GM19099 (cell line): ENCODE results near the gene CALML5.

Experiments
- POLR2A ChIP-seq: IDR thresholded peaks from 3 replicates; pipeline ENCODE4 v1.6.1; 2011; ENCODE audit warnings: low read depth; ENCODE audit not compliant: insufficient read length; ENCODE audit errors: extremely low read depth

CALML5 gene

DNA sequence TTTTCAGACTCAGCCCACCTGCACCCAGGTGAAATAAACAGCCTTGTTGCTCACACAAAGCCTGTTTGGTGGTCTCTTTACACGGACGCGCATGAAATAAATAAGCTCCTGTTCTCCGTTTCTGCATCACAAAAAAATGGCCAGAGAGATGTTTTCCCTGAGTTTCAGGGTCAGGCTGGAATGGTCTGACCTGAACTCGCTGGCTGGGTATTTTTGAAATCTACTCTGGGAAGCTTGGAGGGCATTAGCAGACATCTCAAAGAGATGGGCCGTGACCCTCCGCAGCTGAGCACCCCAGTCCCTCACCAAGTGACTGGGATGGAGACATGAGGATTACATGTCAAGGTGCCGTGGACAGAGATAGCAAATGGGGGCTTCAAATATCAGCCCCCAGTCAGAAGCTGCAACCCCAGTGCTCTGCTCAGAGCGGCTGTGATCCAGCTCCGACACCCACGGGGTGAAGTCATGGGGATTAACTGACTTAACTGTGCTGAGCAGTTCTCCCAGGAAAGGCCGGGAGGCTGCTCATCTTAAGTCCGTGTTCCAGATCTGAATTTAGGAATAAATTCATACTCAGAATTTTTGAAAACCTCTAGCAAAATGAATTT lies 22.3 kb downstream of the CALML5 start:
- TF ChIP-seq POLR2A, result no peak

DNA sequence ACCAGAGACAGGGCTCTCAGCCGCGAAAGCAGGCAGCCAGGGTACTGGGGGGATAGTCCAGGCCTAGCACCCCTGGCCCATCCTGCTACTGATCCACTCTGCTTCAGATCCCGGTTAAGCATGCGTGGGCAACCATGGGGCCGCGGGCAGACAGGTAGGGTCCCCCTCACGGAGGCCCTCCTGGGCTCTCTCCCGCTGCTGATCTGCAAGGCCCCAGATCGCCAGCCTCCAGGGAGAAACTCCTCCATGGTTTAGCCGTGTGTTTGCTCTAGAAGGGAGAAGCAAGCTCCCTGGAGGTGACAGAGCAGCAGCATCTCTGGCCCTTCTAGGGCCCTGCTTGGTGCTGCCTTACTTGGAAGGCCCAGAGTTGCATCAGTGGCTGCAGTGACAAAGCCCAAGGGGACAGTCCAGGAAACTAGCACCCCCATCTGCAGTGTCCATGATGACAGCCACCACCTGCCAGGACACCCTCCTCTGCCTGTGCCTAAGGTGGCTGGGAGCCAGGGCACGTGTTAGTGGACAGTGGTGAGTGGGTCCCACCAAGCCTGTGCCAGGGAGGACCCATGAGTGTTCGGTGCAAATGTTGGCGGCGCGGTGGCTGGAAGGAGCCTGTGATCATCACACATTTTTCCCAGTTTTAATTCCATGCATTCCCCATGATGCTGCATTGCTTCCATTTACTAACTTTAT lies 29.2 kb downstream of the CALML5 start:
- TF ChIP-seq POLR2A, result no peak

DNA sequence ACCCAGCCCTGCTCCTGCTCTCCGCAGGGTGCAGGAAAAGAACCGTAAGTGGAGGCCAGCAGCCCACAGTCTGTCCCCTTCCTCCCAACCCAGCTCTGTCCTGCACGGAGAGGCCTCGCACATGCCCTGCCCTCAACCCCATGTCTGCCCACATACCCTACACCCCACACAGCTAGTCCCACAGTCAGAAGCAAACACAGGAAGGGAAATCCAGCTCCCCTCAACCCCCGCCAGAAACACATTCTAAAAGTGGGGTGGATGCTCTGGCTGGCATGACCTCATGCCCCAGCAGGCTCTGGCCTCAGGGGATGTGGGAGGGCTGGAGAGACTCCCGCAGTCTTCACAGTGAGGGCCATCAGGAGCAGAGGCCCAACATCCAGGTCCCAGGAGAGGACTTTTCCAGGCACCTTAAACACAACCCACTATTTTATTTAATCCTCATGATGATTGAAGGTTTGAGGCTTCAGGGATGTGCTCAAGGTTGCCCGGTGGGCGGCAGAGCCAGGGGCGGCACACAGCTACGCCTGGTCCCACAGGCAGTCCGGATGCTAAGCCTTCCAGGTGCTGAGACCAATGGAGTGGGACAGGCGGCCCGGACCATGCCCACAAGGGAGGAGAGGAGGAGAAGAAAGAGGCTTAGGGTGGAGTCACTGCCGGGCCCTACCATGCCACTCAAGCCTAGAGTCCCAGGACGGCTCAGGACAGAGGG lies 29.9 kb downstream of the CALML5 start:
- TF ChIP-seq POLR2A, result no peak

DNA sequence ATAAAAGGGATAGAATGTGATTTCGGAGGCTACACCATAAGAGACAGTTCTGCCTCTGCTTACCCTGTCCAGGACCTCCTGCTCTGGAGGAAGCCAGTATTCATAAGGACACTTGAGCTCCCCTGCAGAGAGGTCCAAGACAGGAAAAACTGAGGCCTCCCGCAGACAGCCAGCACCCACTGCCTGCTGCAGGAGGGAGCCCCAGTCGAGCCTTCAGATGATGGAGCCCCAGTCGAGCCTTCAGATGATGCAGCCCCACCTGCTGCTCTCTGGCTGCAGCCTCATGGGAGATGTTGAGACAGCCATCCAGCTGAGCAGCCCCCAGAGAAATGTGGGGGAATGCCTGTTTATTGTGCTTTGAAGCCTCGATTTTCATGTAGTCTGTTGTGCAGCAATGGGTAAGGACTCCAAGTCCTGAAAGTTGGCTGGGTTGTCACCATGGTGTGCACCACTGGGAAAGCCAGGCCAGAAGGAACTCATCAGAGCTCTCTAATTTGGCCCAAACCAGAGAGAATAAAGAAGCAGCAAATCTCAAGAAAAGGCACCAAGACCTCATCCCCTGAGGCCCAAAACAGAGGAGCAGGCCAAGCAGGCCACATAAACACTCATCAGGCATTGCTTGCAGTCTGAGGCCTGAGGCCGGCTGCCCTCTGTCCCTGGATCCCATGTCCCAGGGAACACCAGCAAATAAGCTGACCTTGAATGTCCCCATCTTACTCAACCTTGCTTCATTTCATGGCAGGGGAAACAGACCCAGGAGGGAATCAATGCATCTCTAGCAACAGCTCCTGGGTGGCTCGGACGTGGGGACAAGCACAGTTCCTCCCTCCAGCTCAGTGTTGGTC lies 30.9 kb downstream of the CALML5 start:
- no peak for TF ChIP-seq POLR2A

DNA sequence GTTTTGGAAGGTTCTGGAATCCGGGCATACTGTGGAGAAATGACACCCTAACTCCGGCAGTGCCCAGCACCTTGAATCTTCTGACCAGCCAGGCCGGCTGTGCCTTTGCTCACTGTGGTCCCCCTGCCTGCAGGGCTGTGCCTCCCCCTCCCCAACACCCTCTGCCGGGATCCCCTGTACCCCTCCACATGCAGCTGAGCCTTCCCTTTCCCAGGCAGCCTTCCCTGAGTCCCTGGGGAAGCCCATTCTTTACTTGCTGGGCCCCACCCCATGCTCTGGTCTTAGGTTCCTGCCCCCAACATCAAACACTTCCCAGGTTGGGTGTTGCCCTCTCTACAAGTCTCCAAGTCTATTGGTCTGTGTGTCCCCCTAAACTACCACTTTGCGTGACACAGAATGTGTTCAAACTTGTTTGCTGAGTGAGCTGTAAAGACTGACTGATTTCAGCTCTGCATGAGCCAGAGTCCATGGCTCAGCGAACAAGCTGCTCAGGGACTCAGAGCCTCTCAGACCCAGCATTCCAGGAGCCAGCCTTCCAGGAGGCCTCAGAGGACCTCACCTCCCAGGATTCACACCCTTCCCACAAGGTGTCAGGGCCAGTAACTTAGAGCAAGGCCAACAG lies 31.6 kb downstream of the CALML5 start:
- no peak for TF ChIP-seq POLR2A

DNA sequence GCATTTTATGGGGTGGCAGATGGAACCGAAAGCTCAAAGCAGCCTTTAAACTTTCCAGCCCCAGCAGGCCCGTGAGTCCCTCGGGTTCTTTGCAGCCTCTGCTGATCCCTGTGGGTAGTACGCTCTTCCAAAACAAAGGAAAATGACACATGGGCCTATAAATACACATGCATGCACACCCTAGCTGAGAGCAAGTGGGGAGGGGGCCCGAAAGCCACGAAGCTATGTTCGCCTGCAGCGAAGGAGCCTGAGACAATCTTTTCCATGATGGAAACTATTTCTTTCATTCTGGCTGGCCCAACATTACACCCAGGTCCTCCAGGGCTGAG lies 32.2 kb downstream of the CALML5 start:
- TF ChIP-seq POLR2A, result no peak

DNA sequence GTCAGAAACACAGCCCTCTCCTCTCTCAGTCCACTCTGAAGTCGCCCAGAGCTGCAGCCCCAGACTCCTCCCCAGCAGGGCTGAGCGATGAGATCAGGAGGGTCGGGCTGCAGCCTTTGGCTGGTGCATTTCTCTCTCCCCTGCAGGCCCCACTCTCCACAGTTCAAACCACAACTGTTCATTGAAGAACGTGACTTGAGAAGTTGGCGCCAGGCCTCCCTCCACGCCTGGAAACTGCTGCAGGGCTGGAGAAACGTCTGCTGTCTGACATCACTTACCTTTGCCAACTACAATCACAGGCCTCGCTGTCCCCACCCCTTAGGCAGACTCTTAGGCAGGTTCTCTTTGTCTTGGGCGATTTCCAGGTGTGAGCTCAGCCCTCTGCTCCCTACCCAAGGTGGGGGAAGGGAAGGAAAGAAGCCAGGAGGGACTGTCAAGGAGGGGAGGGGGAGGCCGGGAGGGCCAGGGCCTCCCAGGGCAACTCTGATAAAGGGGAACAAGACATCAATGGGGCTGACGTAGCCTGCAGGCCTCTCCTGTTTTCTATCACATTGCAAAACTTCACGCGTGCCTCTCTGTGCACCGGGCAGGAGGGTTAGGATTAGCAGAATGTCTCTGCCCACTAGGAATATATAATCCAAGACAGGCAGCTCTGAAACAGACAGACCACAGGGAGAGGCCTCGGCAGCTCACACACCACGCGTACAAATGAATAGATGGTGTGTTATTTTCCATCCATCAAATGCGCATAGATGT lies 32.7 kb downstream of the CALML5 start:
- no peak for TF ChIP-seq POLR2A

DNA sequence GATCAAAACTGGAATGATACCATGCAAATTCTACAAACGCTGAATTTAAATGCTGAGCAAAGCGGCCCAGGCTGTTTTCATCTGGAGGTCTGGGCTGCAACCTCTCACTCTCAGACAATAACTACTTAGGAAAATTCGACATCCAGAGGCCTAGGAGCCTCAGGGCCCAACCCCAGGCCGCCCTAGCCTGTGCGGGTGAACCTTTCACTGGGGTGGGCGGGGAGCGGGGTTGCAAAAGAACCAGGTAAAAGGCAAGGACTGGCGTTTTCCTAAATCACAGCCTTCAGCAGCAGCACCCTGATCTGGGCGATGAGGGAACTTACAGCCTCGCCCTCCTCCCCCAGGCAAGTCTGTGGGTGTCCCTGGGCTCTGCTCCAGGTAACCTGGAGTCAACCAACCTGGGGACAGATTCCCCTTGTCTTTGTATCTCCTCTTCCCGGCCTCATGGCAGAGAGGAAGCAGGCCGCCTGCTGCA lies 33.4 kb downstream of the CALML5 start:
- TF ChIP-seq POLR2A, result no peak

DNA sequence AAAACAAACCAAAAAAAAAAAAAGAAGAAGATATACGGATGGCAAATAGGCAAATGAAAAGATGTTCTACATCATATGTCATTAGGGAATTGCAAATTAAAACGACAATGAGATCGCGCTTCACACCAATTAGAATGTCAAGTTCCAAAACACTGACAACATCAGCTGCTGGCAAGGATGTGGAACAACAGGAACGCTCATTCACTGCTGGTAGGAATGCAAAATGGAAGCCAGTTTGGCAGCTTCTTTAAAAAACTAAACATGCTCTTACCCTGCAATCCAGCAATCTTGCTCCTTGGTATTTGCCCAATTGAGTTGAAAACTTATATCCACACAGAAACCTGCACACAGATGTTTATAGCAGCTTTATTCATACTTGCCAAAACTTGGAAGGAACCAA lies 34.8 kb downstream of the CALML5 start:
- no peak for TF ChIP-seq POLR2A

DNA sequence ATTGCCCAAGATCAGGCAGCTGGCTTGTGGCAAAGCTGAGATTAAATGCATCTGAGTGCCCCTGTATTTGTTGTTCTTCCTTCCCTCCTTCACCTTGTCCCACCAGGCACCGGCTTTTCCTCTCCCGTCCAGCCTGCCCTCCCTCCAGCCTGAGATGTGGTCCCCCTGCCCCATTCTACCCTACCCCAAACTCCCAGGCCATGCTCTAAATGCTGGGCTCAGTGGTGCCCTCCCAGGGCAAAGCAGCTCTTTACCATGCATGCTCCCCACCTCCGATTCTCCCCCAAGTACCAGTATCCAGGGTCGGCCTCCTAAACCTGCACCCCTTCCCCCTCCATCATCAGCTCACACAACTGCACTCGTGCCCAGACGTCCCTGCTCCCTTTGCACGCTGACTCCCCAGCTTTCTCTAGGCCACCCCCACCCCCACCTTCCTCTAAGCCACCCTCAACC lies 36.5 kb downstream of the CALML5 start:
- TF ChIP-seq POLR2A, result no peak

DNA sequence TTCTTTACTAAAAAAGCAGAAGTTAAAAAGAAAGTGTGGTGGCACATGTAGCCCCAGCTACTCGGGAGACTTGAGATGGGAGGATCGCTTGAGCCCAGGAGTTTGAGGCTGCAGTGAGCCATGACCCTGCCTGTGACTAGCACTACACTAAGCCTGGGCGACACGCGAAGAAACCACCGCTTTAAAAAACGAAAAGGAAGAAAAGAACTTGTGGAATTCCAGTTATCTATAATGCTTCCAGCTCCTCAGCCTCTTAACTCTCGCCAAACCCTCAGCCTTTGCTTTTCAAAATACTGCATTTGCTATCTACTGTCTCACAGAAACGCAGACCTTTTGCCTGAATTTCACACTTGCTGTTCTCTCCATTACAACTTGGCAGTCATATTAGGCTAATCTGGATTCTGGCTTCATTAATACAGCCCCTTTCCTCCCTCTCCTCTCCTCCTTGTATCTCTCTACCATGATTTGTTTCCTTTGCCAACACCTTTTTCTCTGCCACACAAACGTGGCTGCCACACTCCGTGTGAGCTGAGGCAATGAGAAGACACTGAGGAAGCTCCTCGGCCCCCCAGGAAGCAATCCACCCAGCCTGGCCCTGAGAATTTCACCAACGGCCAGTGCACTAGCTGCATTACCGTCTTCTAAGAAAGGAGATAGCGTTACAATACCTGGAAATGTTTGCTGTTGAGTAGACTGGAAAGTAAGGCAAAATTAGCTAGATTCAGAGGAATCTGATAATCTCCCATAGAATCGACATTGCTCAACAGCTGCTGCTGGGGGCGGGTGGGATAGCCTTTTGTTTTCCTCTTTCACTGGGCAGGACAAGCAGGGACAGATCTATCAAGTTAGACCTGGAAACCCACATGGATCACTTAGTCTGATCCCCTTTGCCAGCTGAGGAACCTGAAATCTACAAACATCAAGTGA lies 37.2 kb downstream of the CALML5 start:
- no peak for TF ChIP-seq POLR2A

DNA sequence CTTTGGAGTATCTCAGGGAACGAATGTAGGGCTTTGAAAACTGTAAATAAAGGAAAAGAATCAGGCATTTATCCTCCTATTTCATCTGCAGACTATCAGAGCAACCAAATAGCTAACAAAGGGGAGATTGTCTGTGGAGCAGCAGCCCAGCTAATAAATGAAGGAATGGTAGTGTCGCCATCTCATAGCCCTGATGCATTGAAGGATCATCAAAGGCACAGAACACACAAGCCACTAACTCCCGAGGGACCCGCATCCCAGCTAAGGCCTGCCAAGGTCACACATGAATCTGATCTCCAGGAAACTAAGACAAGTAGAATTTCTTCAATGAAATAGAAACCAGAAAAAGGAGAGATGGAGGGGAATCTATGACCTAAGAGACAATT lies 38.2 kb downstream of the CALML5 start:
- TF ChIP-seq POLR2A, result no peak
